Gastroesophageal sphincter (tissue), 4 donors: ENCODE data around the gene PLIN4. TPM values are rescaled to one million over a fixed set of nuclear protein-coding genes. Genes with fewer than 3 reads are reported as not detected.
A peak's percentile ranks its signal among the peaks of the same experiment; 100 is the strongest.

Experiments used
- ATAC-seq: fragments of 150-250 bp; one replicate; pipeline ENCODE4 v1.9.1; 2016; ENCODE audit warnings: mild to moderate bottlenecking, moderate library complexity
- H3K27ac ChIP-seq, 4 donors: fragments of 200-600 bp; sonication (generic) in 3 of 4; 1 replicate in 3 of 4; 2 replicates in 1 of 4; pipeline ENCODE4 v1.5.1; 2016 to 2019
- H3K27me3 ChIP-seq: fragments of 200-600 bp; sonication (generic); one replicate; pipeline ENCODE4 v1.5.1; 2019
- H3K36me3 ChIP-seq, 2 donors: fragments of 200-600 bp; sonication (generic); one replicate each; pipeline ENCODE4 v1.5.1; 2019; ENCODE audit warnings: control low read depth in 1 of 2
- H3K4me1 ChIP-seq, 3 donors: fragments of 200-600 bp; sonication (generic); 1 replicate in 2 of 3; 2 replicates in 1 of 3; pipeline ENCODE4 v1.5.1; 2016 to 2019; ENCODE audit warnings: control low read depth in 2 of 3
- H3K4me3 ChIP-seq, 2 donors: fragments of 200-600 bp; sonication (generic); one replicate each; pipeline ENCODE4 v1.5.1; 2019; ENCODE audit warnings: mild to moderate bottlenecking in 1 of 2, moderate library complexity in 1 of 2
- H3K9me3 ChIP-seq, 3 donors: fragments of 200-600 bp; sonication (generic); one replicate each; pipeline ENCODE4 v1.5.1; 2017 to 2019; ENCODE audit warnings: control low read depth in 2 of 3
- EP300 ChIP-seq: sonication (generic); formaldehyde crosslinking; IDR thresholded peaks from one replicate; pipeline ENCODE4 v1.6.1; 2017; ENCODE audit warnings: antibody characterized with exemption, mild to moderate bottlenecking
- POLR2A ChIP-seq, 2 donors: fragments of 450-650 bp; IDR thresholded peaks; one replicate each; pipeline ENCODE4 v1.6.1; 2017; ENCODE audit warnings: antibody characterized with exemption in 2 of 2, mild to moderate bottlenecking in 2 of 2, moderate library complexity in 1 of 2
- POLR2AphosphoS5 ChIP-seq: sonication (generic); formaldehyde crosslinking; IDR thresholded peaks from one replicate; pipeline ENCODE4 v1.6.1; 2017; ENCODE audit warnings: antibody characterized with exemption
- WGBS, 2 donors: methylation state at CpG; one replicate each; pipeline ENCODE4 v1.1.5; 2018; ENCODE audit warnings: low coverage in 1 of 2; 5-methylcytosine and 5-hydroxymethylcytosine counted together
- total RNA-seq, 4 donors: library from RNA; depleted of rRNA; stranded (reverse); fragments of >200 nt; gene quantifications; one replicate each; pipeline ENCODE4 v1.1.0, GENCODE V29; 2016
- TF ChIP-seq, protein P1 (sequence below), 4 experiments: fragments of 200-600 bp in 2 of 4; fragments of 450-650 bp in 2 of 4; sonication (generic) in 1 of 4; IDR thresholded peaks; one replicate each; pipeline ENCODE4 v1.5.1; 2017 to 2019; ENCODE audit warnings: antibody characterized with exemption in 4 of 4, mild to moderate bottlenecking in 2 of 4, moderate library complexity in 2 of 4

Gene PLIN4
- total RNA-seq, 4 donors from 2014 or later, result 66.0 to 145 (median 87.5) TPM

DNA sequence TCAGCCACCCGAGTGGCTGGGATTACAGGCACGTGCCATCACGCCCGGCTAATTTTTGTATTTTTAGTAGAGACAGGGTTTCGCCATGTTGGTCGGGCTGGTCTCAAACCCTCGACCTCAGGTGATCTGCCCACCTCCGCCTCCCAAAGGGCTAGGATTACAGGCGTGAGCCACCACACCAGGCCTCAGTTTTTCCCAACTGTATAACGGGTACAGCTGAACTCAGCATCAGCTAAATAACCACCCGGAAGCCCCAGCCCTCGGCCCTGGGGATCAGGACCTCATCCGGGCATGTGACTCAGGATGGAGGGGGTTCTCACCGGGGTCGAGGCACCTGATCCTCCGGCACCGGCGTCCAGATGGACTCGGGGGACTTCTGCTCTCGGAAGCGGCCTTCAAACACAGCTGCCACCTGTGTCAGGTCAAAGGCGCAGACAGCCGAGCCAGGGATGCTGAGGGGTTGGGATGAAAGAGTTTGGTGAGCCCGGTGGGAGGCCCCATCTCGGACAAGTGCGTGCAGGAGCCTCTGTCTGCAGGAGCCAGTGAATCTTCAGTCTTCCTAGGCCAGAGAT lies 32.3 kb upstream of the PLIN4 start:
- Histone ChIP-seq H3K36me3 (peaks cover 0 to 15% of the 10 kb centered on the region in 2 donors), H3K9me3 (no peaks in the 10 kb centered on the region), H3K4me1 (no peaks in the 10 kb centered on the region), H3K27ac (no peak overlapping the region), H3K27me3 (peaks cover 22% of the 10 kb centered on the region), H3K4me3 (no peak overlapping the region)
- 89% methylated on average over 8 of the region's 26 CpGs; no CpG with 5 or more reads in 1 of the 2 donors for WGBS, 2 donors
- no peak for TF ChIP-seq EP300
- TF ChIP-seq POLR2AphosphoS5, result no peak
- TF ChIP-seq, protein P1, sequence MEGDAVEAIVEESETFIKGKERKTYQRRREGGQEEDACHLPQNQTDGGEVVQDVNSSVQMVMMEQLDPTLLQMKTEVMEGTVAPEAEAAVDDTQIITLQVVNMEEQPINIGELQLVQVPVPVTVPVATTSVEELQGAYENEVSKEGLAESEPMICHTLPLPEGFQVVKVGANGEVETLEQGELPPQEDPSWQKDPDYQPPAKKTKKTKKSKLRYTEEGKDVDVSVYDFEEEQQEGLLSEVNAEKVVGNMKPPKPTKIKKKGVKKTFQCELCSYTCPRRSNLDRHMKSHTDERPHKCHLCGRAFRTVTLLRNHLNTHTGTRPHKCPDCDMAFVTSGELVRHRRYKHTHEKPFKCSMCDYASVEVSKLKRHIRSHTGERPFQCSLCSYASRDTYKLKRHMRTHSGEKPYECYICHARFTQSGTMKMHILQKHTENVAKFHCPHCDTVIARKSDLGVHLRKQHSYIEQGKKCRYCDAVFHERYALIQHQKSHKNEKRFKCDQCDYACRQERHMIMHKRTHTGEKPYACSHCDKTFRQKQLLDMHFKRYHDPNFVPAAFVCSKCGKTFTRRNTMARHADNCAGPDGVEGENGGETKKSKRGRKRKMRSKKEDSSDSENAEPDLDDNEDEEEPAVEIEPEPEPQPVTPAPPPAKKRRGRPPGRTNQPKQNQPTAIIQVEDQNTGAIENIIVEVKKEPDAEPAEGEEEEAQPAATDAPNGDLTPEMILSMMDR (IDR thresholded peaks at IDR 0.05), result no peak
- no peak for TF ChIP-seq POLR2A (IDR thresholded peaks at IDR 0.05)
- no peak for ATAC-seq

DNA sequence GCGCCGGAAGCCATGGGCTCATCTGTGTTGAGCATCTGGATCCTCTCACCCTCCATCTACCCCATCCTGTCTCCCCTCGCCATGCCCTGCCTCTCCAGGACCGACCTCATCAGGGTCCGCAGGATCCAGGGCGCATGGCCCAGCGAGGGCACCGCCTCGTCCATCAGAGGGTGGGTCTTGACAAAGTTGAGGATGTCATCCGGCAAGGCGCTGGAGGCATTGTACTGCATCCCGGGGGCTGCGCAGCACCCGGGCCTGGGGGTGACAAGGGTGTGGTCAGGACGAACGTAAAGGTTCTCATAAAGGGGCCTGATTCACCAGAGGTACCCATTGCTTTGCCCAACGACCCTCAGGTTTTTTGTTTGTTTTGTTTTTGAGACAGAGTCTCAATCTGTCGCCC lies 31.7 kb upstream of the PLIN4 start:
- no peak for ATAC-seq
- peaks cover 0 to 15% of the 10 kb centered on the region in 2 donors for H3K36me3 ChIP-seq
- H3K27ac ChIP-seq, result no peak overlapping the region
- H3K27me3 ChIP-seq, result peaks cover 22% of the 10 kb centered on the region
- H3K4me3 ChIP-seq, result no peak overlapping the region
- no peaks in the 10 kb centered on the region for H3K9me3 ChIP-seq
- 97% methylated on average over 6 of the region's 18 CpGs; no CpG with 5 or more reads in 1 of the 2 donors for WGBS, 2 donors
- no peak for TF ChIP-seq EP300
- TF ChIP-seq, protein P1 (IDR thresholded peaks at IDR 0.05), result no peak
- no peak for TF ChIP-seq POLR2AphosphoS5
- no peak for TF ChIP-seq POLR2A (IDR thresholded peaks at IDR 0.05)
- H3K4me1 ChIP-seq, result no peaks in the 10 kb centered on the region

DNA sequence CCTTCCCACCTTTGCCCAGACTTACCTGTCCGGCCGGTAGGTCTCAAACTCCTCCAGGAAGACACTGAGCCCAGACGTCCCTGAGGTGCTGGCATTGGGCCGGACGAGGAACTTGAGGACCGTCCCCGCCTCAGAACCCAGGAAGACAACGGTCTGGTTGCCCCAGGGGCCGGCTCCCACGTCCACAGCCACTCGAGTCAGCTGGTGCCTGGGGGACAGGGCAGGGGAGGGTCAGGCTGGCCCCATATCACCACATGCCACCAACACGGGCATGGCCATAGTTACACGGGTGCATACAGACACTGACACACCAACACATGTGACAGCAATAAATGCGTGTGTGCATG lies 29.9 kb upstream of the PLIN4 start:
- Histone ChIP-seq H3K4me1 (no peaks in the 10 kb centered on the region), H3K36me3 (peaks cover 0 to 9% of the 10 kb centered on the region in 2 donors), H3K9me3 (no peaks in the 10 kb centered on the region), H3K27ac (no peak overlapping the region), H3K27me3 (peaks cover 22% of the 10 kb centered on the region), H3K4me3 (no peak overlapping the region)
- TF ChIP-seq, protein P1 (IDR thresholded peaks at IDR 0.05), result no peak
- TF ChIP-seq EP300, result no peak
- no peak for TF ChIP-seq POLR2AphosphoS5
- TF ChIP-seq POLR2A (IDR thresholded peaks at IDR 0.05), result no peak
- no CpG with 5 or more reads among the region's 14 CpGs for WGBS, 2 donors
- ATAC-seq, result peak; percentile 30

DNA sequence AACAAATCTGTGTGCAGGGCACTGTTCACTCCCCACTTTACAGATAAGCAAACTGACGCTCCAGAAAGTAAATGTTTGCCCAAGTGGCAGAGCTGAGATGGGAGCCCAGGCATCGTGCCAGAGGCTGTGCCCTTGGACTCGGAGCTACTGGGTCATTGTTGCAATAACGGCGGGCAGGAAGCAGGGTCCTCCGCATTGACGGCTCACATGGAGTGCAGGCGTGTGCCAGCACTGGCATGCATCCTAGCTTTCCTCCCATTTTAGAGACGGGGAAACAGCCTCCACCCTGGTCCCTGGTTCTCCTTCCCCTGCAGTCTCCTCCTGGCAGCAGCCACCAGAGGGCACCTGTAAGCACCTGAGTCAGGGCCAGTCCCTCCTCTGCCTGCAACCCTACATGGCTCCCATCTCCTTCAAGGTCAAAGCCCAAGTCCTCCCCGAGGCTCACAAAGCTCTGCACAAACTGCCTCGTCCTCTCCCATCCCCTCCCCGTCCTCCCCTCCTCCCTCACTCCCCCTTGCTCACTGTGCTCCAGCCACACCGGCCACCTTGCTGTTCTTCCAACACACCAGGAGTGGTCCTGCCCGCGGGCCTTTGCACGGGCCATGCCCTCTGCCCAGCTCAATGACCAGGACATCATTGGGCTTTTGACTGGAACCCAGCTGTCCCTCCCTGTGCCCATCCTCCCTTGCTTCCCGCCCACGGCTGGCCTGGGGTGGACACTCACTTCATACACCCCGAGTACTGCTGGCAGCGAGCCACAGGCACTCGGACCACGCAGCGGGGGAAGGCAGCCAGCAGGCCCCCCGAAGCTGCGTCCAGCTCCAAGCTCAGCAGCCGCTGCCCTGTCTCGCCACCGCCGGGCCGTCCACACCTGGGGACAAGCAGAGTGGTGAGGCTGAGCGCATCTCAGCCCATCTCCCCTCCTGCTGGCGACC lies 29.3 kb upstream of the PLIN4 start:
- Histone ChIP-seq H3K27me3 (peaks cover 22% of the 10 kb centered on the region), H3K9me3 (no peaks in the 10 kb centered on the region), H3K27ac (no peak overlapping the region), H3K4me3 (no peak overlapping the region), H3K4me1 (no peaks in the 10 kb centered on the region), H3K36me3 (peaks cover 0 to 7% of the 10 kb centered on the region in 2 donors)
- 16 to 85% methylated on average over 5 to 13 of the region's 32 CpGs for WGBS, 2 donors
- TF ChIP-seq EP300 (no peak), POLR2AphosphoS5 (no peak), POLR2A (IDR thresholded peaks at IDR 0.05) (no peak)
- TF ChIP-seq, protein P1 (IDR thresholded peaks at IDR 0.05), result no peak
- ATAC-seq, result no peak
